ES-I3 (cell line): ENCODE measurements around the gene TOPBP1.

ENCODE experiments used
- H3K36me3 ChIP-seq: 2 replicates; pipeline ENCODE4 v1.6.1; 2013; ENCODE audit warnings: mild to moderate bottlenecking, low read length, control low read depth, moderate library complexity; ENCODE audit not compliant: insufficient read depth
- H3K4me1 ChIP-seq: 2 replicates; pipeline ENCODE4 v1.6.1; 2013; ENCODE audit warnings: mild to moderate bottlenecking, control low read depth, low read length; ENCODE audit not compliant: insufficient read depth
- H3K9ac ChIP-seq: 2 replicates; pipeline ENCODE4 v1.6.1; 2013; ENCODE audit warnings: low read depth, mild to moderate bottlenecking, low read length, moderate library complexity
- H3K9me3 ChIP-seq: 2 replicates; pipeline ENCODE4 v1.6.1; 2013; ENCODE audit warnings: mild to moderate bottlenecking, low read length, moderate library complexity; ENCODE audit not compliant: control insufficient read depth, insufficient read depth

Gene TOPBP1

DNA sequence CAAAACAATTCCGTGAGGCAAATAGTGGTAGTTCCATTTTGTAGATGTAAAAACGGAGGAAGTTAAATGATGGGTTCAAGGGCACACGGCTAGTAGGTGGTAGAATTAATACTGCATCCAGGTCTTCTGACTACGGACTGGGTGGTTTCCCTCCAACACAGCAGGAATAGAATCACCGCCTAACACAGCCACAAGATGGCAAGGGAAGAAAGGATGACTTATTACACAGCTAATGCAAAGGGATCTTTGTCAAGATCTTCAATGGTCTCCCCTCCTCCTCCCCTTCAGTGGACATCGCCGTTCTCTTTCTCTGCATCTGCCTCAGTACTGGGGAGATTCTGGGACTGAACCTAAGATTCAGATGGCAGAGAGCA lies 524 bp upstream of the TOPBP1 start:
- H3K9ac ChIP-seq, result peak overlapping the region; percentile 88
- H3K4me1 ChIP-seq, result no peaks in the 10 kb centered on the region
- H3K36me3 ChIP-seq, result no peaks in the 10 kb centered on the region; the same call in 1 of the 2 replicates
- no peaks in the 10 kb centered on the region for H3K9me3 ChIP-seq

DNA sequence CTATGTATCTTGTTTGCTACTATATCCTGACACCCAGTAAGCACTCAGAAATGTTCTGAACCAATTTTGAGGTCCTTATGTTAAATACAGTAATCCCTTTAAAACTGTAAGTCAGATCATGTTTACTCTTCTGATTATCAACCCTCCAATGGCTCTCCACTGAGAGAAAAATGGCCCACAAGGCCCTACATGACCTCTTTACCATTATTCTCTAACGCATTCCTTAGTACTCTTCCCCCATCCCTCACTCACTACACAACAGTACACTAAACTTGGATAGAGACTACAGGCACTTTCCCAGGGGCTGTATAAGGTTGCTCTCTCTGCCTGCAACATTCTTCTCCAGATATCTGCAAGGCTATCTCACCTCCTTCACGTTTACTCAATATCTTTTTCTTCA lies 1.9 kb downstream of the TOPBP1 start:
- peaks cover 3% of the 10 kb centered on the region for H3K36me3 ChIP-seq
- no peaks in the 10 kb centered on the region for H3K9me3 ChIP-seq
- no peak overlapping the region for H3K9ac ChIP-seq
- H3K4me1 ChIP-seq, result no peaks in the 10 kb centered on the region

GRCh38 chr3:133655731-133656515 lies 5.8 kb downstream of the TOPBP1 start:
- H3K36me3 ChIP-seq, result peaks cover 9% of the 10 kb centered on the region
- no peaks in the 10 kb centered on the region for H3K4me1 ChIP-seq
- H3K9me3 ChIP-seq, result no peaks in the 10 kb centered on the region
- H3K9ac ChIP-seq, result no peak overlapping the region

DNA sequence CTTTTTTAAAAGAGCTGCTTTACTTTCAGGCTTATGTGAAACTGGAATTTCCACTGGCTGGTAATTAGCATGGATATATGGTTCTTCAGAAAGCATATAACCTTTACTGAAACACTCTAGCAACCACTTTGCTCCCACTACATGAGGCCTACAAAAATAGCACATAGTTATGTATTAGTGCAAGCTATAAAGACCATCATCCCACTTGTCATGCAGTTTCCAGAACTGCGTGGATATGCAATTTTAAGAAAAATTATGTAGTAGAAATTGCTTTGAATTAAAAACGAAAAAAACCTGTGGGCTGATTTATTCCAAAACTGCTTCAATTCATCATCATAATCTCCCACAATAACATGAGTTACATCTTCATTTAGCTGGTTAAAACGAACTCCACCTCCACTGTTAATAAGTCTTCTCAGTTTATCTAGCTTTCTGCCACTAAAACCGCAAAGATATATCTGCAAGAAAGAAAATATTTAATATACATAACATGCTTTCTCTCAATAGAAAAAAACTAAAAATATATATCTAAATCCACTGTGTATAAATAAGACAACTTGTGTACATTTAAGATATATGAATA lies 12.2 kb downstream of the TOPBP1 start:
- H3K9ac ChIP-seq, result no peak overlapping the region
- peaks cover 13% of the 10 kb centered on the region for H3K36me3 ChIP-seq
- H3K9me3 ChIP-seq, result no peaks in the 10 kb centered on the region
- no peaks in the 10 kb centered on the region for H3K4me1 ChIP-seq

GRCh38 chr3:133644768-133645167 lies 17.0 kb downstream of the TOPBP1 start:
- H3K9me3 ChIP-seq, result no peaks in the 10 kb centered on the region
- no peak overlapping the region for H3K9ac ChIP-seq
- peaks cover 25% of the 10 kb centered on the region for H3K36me3 ChIP-seq
- no peaks in the 10 kb centered on the region for H3K4me1 ChIP-seq

- H3K4me1 ChIP-seq, result no peaks in the 10 kb centered on the region
- H3K9me3 ChIP-seq, result no peaks in the 10 kb centered on the region
- H3K36me3 ChIP-seq, result peaks cover 21% of the 10 kb centered on the region
- no peak overlapping the region for H3K9ac ChIP-seq
Measured at GRCh38 chr3:133643611-133644010, 18.1 kb downstream of the TOPBP1 start.

- Histone ChIP-seq H3K36me3 (peaks cover 24% of the 10 kb centered on the region), H3K9ac (no peak overlapping the region), H3K9me3 (no peaks in the 10 kb centered on the region), H3K4me1 (no peaks in the 10 kb centered on the region)
Measured at GRCh38 chr3:133641254-133641653, 20.5 kb downstream of the TOPBP1 start.

GRCh38 chr3:133633439-133633838 lies 28.3 kb downstream of the TOPBP1 start:
- H3K36me3 ChIP-seq, result peaks cover 18% of the 10 kb centered on the region
- no peaks in the 10 kb centered on the region for H3K9me3 ChIP-seq
- H3K4me1 ChIP-seq, result no peaks in the 10 kb centered on the region
- no peak overlapping the region for H3K9ac ChIP-seq

DNA sequence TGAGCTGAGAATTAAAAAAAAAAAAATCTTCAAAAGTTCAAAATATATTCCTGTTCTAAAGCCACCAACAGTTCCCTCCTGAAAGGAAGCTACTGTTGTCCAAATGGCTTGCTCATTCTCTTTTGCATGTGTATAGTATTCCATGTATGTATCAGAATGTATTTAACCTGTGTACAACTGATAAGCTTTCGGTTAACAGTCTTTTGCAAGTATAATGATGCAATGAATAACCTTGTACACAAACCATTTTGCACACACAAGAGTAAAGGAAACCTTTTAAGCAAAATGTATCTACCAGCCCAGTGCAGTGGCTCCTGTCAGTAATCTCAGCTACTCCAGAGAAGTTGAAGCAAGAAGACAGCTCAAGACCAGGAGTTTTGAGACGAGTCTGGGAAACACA lies 32.6 kb downstream of the TOPBP1 start:
- Histone ChIP-seq H3K36me3 (peaks cover 18% of the 10 kb centered on the region), H3K9me3 (no peaks in the 10 kb centered on the region), H3K9ac (no peak overlapping the region), H3K4me1 (no peaks in the 10 kb centered on the region)

GRCh38 chr3:133627789-133628188 lies 34.0 kb downstream of the TOPBP1 start:
- H3K9me3 ChIP-seq, result no peaks in the 10 kb centered on the region
- no peaks in the 10 kb centered on the region for H3K4me1 ChIP-seq
- H3K9ac ChIP-seq, result no peak overlapping the region
- H3K36me3 ChIP-seq, result peaks cover 11% of the 10 kb centered on the region; the same call in 1 of the 2 replicates

DNA sequence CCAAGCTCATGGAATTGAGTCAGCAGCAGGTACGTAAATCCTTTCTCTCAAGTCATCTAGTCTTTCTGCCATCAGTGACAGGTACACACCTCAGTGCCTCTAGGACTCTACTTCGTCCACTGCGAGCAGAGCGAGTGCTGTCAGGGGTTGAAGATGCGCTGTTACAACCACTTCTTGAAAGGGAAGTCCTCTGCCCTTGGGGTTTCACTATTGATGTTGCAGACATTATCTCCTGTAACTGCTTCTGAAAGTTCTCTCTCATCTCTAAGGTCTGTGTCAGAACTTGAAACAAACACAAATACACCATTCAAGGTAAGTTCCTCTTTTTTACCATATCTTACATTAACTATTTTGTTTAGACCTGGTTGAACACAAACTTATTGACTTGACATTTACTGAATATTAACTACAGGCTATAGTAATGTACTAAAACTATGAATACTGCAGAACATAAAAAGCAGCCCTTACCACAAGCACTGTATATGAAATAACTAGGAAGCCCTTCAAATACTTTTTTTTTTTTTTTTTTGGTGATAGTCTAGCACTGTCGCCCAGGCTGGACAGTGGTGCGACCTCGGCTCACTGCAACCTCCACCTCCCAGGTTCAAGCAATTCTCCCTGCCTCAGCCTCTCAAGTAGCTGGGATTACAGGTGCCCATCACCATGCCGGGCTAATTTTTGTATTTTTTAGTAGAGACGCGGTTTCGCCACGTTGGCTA lies 41.5 kb downstream of the TOPBP1 start:
- no peak overlapping the region for H3K9ac ChIP-seq
- H3K4me1 ChIP-seq, result no peaks in the 10 kb centered on the region
- no peaks in the 10 kb centered on the region for H3K9me3 ChIP-seq
- H3K36me3 ChIP-seq, result peaks cover 15% of the 10 kb centered on the region

GRCh38 chr3:133611534-133611933 lies 50.2 kb downstream of the TOPBP1 start:
- Histone ChIP-seq H3K9me3 (no peaks in the 10 kb centered on the region; the same call in 1 of the 2 replicates), H3K4me1 (no peaks in the 10 kb centered on the region), H3K36me3 (peaks cover 17% of the 10 kb centered on the region), H3K9ac (no peak overlapping the region)

- no peak overlapping the region for H3K9ac ChIP-seq
- no peaks in the 10 kb centered on the region; the same call in 1 of the 2 replicates for H3K9me3 ChIP-seq
- peaks cover 12% of the 10 kb centered on the region for H3K36me3 ChIP-seq
- no peaks in the 10 kb centered on the region for H3K4me1 ChIP-seq
Measured at GRCh38 chr3:133610031-133610430, 51.7 kb downstream of the TOPBP1 start.

GRCh38 chr3:133608388-133608787 lies 53.4 kb downstream of the TOPBP1 start:
- H3K9ac ChIP-seq, result no peak overlapping the region
- peaks cover 12% of the 10 kb centered on the region for H3K36me3 ChIP-seq
- no peaks in the 10 kb centered on the region; the same call in 1 of the 2 replicates for H3K9me3 ChIP-seq
- H3K4me1 ChIP-seq, result no peaks in the 10 kb centered on the region

DNA sequence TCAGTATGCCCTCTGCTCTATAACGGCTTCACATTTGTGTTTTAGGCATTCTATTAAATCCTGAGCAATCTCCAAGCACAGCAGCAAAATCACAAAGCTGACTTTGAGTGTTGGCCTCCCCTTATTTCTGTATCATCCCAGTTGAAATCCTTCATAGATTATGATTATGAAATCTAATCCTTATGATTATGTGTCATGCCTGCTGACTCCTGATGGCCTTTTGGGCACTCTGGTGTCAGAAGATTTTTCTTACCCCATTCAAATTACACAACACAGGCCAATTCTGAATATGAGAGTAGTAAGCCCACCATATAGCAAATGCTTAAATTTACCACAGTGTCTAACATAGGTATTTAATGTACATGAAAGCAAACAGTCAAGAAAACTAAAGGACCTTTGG lies 53.9 kb downstream of the TOPBP1 start:
- Histone ChIP-seq H3K9me3 (no peaks in the 10 kb centered on the region; the same call in 1 of the 2 replicates), H3K9ac (no peak overlapping the region), H3K36me3 (peaks cover 12% of the 10 kb centered on the region), H3K4me1 (no peaks in the 10 kb centered on the region)
